GM18907 (cell line): ENCODE measurements around the gene HOXC5.

Experiments
- ATAC-seq: cut with Tn5 transposase; IDR thresholded peaks from one replicate; pipeline ENCODE4 v1.9.1; 2021; ENCODE audit warnings: mild to moderate bottlenecking, moderate library complexity; ENCODE audit not compliant: unreplicated experiment

HOXC5 gene

GRCh38 chr12:53995378-53996239 is 37.2 kb upstream of the HOXC5 start:
- ATAC-seq: no peak

- ATAC-seq: no peak
These were observed 36.3 kb upstream of the HOXC5 start for GRCh38 chr12:53996240-53997203.

GRCh38 chr12:53997204-53998109 is 35.4 kb upstream of the HOXC5 start:
- no peak for ATAC-seq

- no peak for ATAC-seq
These were observed 34.5 kb upstream of the HOXC5 start for GRCh38 chr12:53998110-53998899.

- no peak for ATAC-seq
These were observed 34.0 kb upstream of the HOXC5 start for GRCh38 chr12:53998900-53999236.

GRCh38 chr12:53999559-54000115 is 33.2 kb upstream of the HOXC5 start:
- no peak for ATAC-seq

- ATAC-seq: no peak
These were observed 32.4 kb upstream of the HOXC5 start, which contains the start of gene HOXC9 for GRCh38 chr12:54000116-54001114. TSS of gene HOXC9 (plus strand) at chr12:54000161. CDS start at chr12:54000189, 28 bp downstream.

GRCh38 chr12:54001283-54002187 is 31.3 kb upstream of the HOXC5 start:
- no peak for ATAC-seq

- ATAC-seq: no peak
These were observed 30.5 kb upstream of the HOXC5 start for GRCh38 chr12:54002278-54002914.

GRCh38 chr12:54002915-54003389 is 29.9 kb upstream of the HOXC5 start:
- no peak for ATAC-seq

- no peak for ATAC-seq
These were observed 29.2 kb upstream of the HOXC5 start for GRCh38 chr12:54003625-54004024.

GRCh38 chr12:54004063-54004840 is 28.6 kb upstream of the HOXC5 start:
- ATAC-seq: no peak

GRCh38 chr12:54004841-54005530 is 27.9 kb upstream of the HOXC5 start:
- ATAC-seq: no peak

- ATAC-seq: no peak
These were observed 27.4 kb upstream of the HOXC5 start for GRCh38 chr12:54005531-54005852.

GRCh38 chr12:54005853-54006558 is 26.8 kb upstream of the HOXC5 start:
- no peak for ATAC-seq
